ENCODE results near the gene DNAH6. TPM values are rescaled to one million over a fixed set of nuclear protein-coding genes. Genes with fewer than 3 reads are reported as not detected.

The DNAH6 gene
- total RNA-seq, 1 experiment from 2014 or later = 1.6 TPM

DNA sequence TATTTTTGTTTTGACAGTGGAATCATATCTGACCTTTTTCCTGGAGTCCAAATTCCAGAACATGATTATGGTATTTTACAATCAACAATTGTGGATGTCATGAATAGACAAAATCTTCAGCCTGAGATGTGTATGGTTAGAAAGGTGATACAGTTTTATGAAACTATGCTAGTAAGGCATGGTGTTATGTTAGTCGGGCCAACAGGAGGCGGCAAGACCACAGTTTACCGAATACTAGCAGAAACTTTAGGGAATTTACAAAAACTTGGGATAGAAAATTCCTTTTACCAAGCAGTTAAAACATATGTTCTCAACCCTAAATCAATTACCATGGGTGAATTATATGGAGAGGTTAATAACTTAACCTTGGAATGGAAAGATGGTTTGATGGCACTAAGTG is 137.0 kb downstream of the DNAH6 start:
- POLR2A ChIA-PET = no interaction called here
- no peaks in the 10 kb centered on the region for H3K36me3 ChIP-seq (ENCODE audit: control insufficient read depth in 1 of 2, insufficient read depth in 2 of 2, low read length in 2 of 2)
- no peak overlapping the region for H2AFZ ChIP-seq (ENCODE audit: low read depth, low read length, poor library complexity, severe bottlenecking)
- no peak overlapping the region for H3K27ac ChIP-seq (ENCODE audit: low read depth, low read length)
- no peaks in the 10 kb centered on the region for H3K79me2 ChIP-seq (ENCODE audit: insufficient read depth, low read length)
- no peak overlapping the region for H3K4me2 ChIP-seq (ENCODE audit: low read length)
- TF ChIP-seq EZH2 (IDR thresholded peaks at IDR 0.05) (no peak), RAD21 (IDR thresholded peaks at IDR 0.05; ENCODE audit: low read depth) (peak; percentile 22; the same call in 1 of the 2 replicates)
- H3K27me3 ChIP-seq (ENCODE audit: insufficient read depth, low read length) = no peaks in the 10 kb centered on the region
- RAD21 ChIA-PET (ENCODE audit: low non-redundant PET in 1 of 2, low total read pairs in 2 of 2, uncharacterized antibody in 2 of 2, unreplicated experiment in 2 of 2) = no interaction called here
- H3K9me3 ChIP-seq (ENCODE audit: control insufficient read depth in 1 of 2, insufficient read depth in 1 of 2, low read depth in 1 of 2, low read length in 2 of 2) = no peaks in the 10 kb centered on the region
- intact Hi-C loops (cut with micrococcal nuclease) = no loop called here
- H3K9me2 ChIP-seq (ENCODE audit: insufficient read depth) = 0 out of 2 replicates have a peak, but pooled peaks cover 1% of the 10 kb centered on the region
- BruUV-seq (replicated peaks) = no TSS peak
- H4K20me1 ChIP-seq (ENCODE audit: insufficient read depth) = no peaks in the 10 kb centered on the region
- no peaks in the 10 kb centered on the region for H3K4me1 ChIP-seq (ENCODE audit: control insufficient read depth in 1 of 2, insufficient read depth in 2 of 2, low read length in 2 of 2)
- no peak overlapping the region for H3K4me3 ChIP-seq (replicated peaks in 1 of 2; ENCODE audit: low read depth in 1 of 2, low read length in 2 of 2)
- CTCF ChIA-PET = no interaction called here
- no peak for ATAC-seq
- no peak for DNase-seq (ENCODE audit: low read depth, low spot score)
- no peak overlapping the region for H3K9ac ChIP-seq (ENCODE audit: low read length)

DNA sequence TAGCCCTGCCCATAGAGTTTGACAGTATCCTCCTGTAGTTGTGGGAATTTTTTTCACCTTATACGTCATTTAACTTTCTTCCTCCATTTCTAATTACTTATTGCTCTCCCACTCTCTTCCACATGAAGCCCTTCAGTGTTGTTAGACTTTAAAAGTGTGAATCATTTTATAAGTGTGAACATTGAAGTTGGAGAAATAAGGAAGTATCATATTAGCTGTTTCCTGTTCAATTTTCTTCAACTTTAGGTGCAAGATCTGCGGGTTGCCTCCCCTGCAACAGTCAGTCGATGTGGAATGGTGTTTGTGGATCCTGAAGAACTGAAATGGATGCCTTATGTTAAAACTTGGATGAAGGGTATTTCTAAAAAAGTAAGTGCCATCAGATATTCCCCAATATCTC is 138.1 kb downstream of the DNAH6 start:
- H3K4me3 ChIP-seq (replicated peaks in 1 of 2; ENCODE audit: low read depth in 1 of 2, low read length in 2 of 2) = no peak overlapping the region
- H2AFZ ChIP-seq (ENCODE audit: low read depth, low read length, poor library complexity, severe bottlenecking) = no peak overlapping the region
- no peaks in the 10 kb centered on the region for H3K27me3 ChIP-seq (ENCODE audit: insufficient read depth, low read length)
- DNase-seq (ENCODE audit: low read depth, low spot score) = no peak
- H3K36me3 ChIP-seq (ENCODE audit: control insufficient read depth in 1 of 2, insufficient read depth in 2 of 2, low read length in 2 of 2) = no peaks in the 10 kb centered on the region
- intact Hi-C loops (cut with micrococcal nuclease) = no loop called here
- H3K4me1 ChIP-seq (ENCODE audit: control insufficient read depth in 1 of 2, insufficient read depth in 2 of 2, low read length in 2 of 2) = no peaks in the 10 kb centered on the region
- no peak overlapping the region for H3K9ac ChIP-seq (ENCODE audit: low read length)
- no peak overlapping the region for H3K27ac ChIP-seq (ENCODE audit: low read depth, low read length)
- ChIA-PET RAD21 (ENCODE audit: low non-redundant PET in 1 of 2, low total read pairs in 2 of 2, uncharacterized antibody in 2 of 2, unreplicated experiment in 2 of 2) (no interaction called here), CTCF (no interaction called here), POLR2A (no interaction called here)
- ATAC-seq = no peak
- no TSS peak for BruUV-seq (replicated peaks)
- TF ChIP-seq, protein P1, sequence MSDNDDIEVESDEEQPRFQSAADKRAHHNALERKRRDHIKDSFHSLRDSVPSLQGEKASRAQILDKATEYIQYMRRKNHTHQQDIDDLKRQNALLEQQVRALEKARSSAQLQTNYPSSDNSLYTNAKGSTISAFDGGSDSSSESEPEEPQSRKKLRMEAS (IDR thresholded peaks at IDR 0.05) = no peak
- no peak for TF ChIP-seq EZH2phosphoT487 (IDR thresholded peaks at IDR 0.05; ENCODE audit: borderline replicate concordance)
- TF ChIP-seq FOSL1 (IDR thresholded peaks at IDR 0.05; ENCODE audit: low read depth) = no peak
- TF ChIP-seq RAD21 (IDR thresholded peaks at IDR 0.05; ENCODE audit: low read depth) = no peak
- TF ChIP-seq, protein P2, sequence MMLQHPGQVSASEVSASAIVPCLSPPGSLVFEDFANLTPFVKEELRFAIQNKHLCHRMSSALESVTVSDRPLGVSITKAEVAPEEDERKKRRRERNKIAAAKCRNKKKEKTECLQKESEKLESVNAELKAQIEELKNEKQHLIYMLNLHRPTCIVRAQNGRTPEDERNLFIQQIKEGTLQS (IDR thresholded peaks at IDR 0.05) = no peak
- TF ChIP-seq CEBPB (IDR thresholded peaks at IDR 0.05; ENCODE audit: low read depth) = no peak
- TF ChIP-seq POLR2AphosphoS5 (IDR thresholded peaks at IDR 0.05; ENCODE audit: low read depth, low read length) = no peak
- no peak for TF ChIP-seq POLR2A (IDR thresholded peaks at IDR 0.05; ENCODE audit: borderline replicate concordance, extremely low read depth, insufficient read depth, insufficient read length)
- TF ChIP-seq, protein P3, sequence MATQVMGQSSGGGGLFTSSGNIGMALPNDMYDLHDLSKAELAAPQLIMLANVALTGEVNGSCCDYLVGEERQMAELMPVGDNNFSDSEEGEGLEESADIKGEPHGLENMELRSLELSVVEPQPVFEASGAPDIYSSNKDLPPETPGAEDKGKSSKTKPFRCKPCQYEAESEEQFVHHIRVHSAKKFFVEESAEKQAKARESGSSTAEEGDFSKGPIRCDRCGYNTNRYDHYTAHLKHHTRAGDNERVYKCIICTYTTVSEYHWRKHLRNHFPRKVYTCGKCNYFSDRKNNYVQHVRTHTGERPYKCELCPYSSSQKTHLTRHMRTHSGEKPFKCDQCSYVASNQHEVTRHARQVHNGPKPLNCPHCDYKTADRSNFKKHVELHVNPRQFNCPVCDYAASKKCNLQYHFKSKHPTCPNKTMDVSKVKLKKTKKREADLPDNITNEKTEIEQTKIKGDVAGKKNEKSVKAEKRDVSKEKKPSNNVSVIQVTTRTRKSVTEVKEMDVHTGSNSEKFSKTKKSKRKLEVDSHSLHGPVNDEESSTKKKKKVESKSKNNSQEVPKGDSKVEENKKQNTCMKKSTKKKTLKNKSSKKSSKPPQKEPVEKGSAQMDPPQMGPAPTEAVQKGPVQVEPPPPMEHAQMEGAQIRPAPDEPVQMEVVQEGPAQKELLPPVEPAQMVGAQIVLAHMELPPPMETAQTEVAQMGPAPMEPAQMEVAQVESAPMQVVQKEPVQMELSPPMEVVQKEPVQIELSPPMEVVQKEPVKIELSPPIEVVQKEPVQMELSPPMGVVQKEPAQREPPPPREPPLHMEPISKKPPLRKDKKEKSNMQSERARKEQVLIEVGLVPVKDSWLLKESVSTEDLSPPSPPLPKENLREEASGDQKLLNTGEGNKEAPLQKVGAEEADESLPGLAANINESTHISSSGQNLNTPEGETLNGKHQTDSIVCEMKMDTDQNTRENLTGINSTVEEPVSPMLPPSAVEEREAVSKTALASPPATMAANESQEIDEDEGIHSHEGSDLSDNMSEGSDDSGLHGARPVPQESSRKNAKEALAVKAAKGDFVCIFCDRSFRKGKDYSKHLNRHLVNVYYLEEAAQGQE (IDR thresholded peaks at IDR 0.05; ENCODE audit: low read depth) = no peak
- TF ChIP-seq ZFX (IDR thresholded peaks at IDR 0.05) = no peak
- TF ChIP-seq ZNF274 (IDR thresholded peaks at IDR 0.05; ENCODE audit: low read depth, low read length) = no peak
- TF ChIP-seq CBX3 (IDR thresholded peaks at IDR 0.05; ENCODE audit: low read depth) = no peak
- TF ChIP-seq, protein P4, sequence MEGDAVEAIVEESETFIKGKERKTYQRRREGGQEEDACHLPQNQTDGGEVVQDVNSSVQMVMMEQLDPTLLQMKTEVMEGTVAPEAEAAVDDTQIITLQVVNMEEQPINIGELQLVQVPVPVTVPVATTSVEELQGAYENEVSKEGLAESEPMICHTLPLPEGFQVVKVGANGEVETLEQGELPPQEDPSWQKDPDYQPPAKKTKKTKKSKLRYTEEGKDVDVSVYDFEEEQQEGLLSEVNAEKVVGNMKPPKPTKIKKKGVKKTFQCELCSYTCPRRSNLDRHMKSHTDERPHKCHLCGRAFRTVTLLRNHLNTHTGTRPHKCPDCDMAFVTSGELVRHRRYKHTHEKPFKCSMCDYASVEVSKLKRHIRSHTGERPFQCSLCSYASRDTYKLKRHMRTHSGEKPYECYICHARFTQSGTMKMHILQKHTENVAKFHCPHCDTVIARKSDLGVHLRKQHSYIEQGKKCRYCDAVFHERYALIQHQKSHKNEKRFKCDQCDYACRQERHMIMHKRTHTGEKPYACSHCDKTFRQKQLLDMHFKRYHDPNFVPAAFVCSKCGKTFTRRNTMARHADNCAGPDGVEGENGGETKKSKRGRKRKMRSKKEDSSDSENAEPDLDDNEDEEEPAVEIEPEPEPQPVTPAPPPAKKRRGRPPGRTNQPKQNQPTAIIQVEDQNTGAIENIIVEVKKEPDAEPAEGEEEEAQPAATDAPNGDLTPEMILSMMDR (IDR thresholded peaks at IDR 0.05 in 2 of 3, conservative IDR thresholded peaks at IDR 0.05 in 1 of 3; ENCODE audit: borderline replicate concordance in 1 of 3, insufficient read depth in 1 of 3, low read depth in 2 of 3, low read length in 2 of 3) = no peak
- no peak for TF ChIP-seq TCF7L2 (IDR thresholded peaks at IDR 0.05; ENCODE audit: borderline replicate concordance, extremely low read depth, insufficient read depth, insufficient read length)
- H4K20me1 ChIP-seq (ENCODE audit: insufficient read depth) = no peaks in the 10 kb centered on the region
- 0 out of 2 replicates have a peak, but pooled peaks cover 3% of the 10 kb centered on the region for H3K9me2 ChIP-seq (ENCODE audit: insufficient read depth)
- H3K9me3 ChIP-seq (ENCODE audit: control insufficient read depth in 1 of 2, insufficient read depth in 1 of 2, low read depth in 1 of 2, low read length in 2 of 2) = no peaks in the 10 kb centered on the region
- no peaks in the 10 kb centered on the region for H3K79me2 ChIP-seq (ENCODE audit: insufficient read depth, low read length)
- H3K4me2 ChIP-seq (ENCODE audit: low read length) = no peak overlapping the region
